Heart left ventricle (tissue), 16 donors: ENCODE measurements around the gene NFIX. TPM values are rescaled to one million over a fixed set of nuclear protein-coding genes. Genes with fewer than 3 reads are reported as not detected.

Experiments
- ATAC-seq, 4 donors: fragments of 200-7000 bp; cut with Tn5 transposase; one replicate each; pipeline ENCODE4 v1.9.1; 2020 to 2022; ENCODE audit warnings: moderate library complexity in 4 of 4, mild to moderate bottlenecking in 3 of 4, moderate number of reproducible peaks in 1 of 4
- DNase-seq, 5 donors: peaks; one replicate each; pipeline ENCODE4 v3.0.0-alpha.2; 2020
- H3K27ac ChIP-seq, 12 donors: fragments of 200-600 bp; sonication (generic) in 4 of 12; one replicate each; pipeline versions ENCODE4 v1.5.0 to v1.8.0; 2016 to 2022; ENCODE audit warnings: mild to moderate bottlenecking in 2 of 12
- H3K27me3 ChIP-seq, 9 donors: fragments of 200-600 bp; sonication (generic) in 2 of 9; one replicate each; pipeline versions ENCODE4 v1.5.1 to v1.8.0; 2016 to 2022; ENCODE audit warnings: mild to moderate bottlenecking in 3 of 9
- H3K36me3 ChIP-seq, 9 donors: fragments of 200-600 bp; sonication (generic) in 2 of 9; one replicate each; pipeline versions ENCODE4 v1.5.0 to v1.8.0; 2018 to 2022; ENCODE audit warnings: mild to moderate bottlenecking in 2 of 9
- H3K4me1 ChIP-seq, 12 donors: fragments of 200-600 bp; sonication (generic) in 4 of 12; one replicate each; pipeline versions ENCODE4 v1.5.0 to v1.8.0; 2016 to 2022; ENCODE audit warnings: mild to moderate bottlenecking in 3 of 12
- H3K4me3 ChIP-seq, 12 donors: fragments of 200-600 bp; sonication (generic) in 4 of 12; one replicate each; pipeline versions ENCODE4 v1.5.0 to v1.8.0; 2017 to 2022; ENCODE audit warnings: mild to moderate bottlenecking in 9 of 12, moderate library complexity in 4 of 12
- H3K9me3 ChIP-seq, 12 donors: fragments of 200-600 bp; sonication (generic) in 4 of 12; one replicate each; pipeline versions ENCODE4 v1.5.0 to v1.8.0; 2016 to 2022; ENCODE audit warnings: mild to moderate bottlenecking in 1 of 12
- CTCF ChIP-seq, 12 donors: fragments of 200-600 bp; sonication (generic) in 4 of 12; IDR thresholded peaks; one replicate each; pipeline versions ENCODE4 v1.5.0 to v1.8.0; 2018 to 2022; ENCODE audit warnings: antibody characterized with exemption in 12 of 12, mild to moderate bottlenecking in 5 of 12
- POLR2A ChIP-seq, 2 donors: fragments of 450-650 bp; IDR thresholded peaks; one replicate each; pipeline ENCODE4 v1.6.1; 2017; ENCODE audit warnings: antibody characterized with exemption in 2 of 2, mild to moderate bottlenecking in 2 of 2, moderate library complexity in 2 of 2
- WGBS, 4 donors: extraction: QIAGEN DNeasy Blood & Tissue Kit in 2 of 4; methylation state at CpG; one replicate each; pipeline versions ENCODE4 v1.1.5 to v1.1.7; 2013 to 2018; 5-methylcytosine and 5-hydroxymethylcytosine counted together
- intact Hi-C, 10 donors: fragments of 100-400 bp; cut with DNase I; formaldehyde crosslinking; loops; one replicate each; pipeline versions ENCODE4 v1.11.1 to v1.14.2; 2022
- polyA plus RNA-seq, 2 donors: library from polyadenylated mRNA; stranded (reverse); fragments of 200-250 nt; gene quantifications; one replicate each; pipeline ENCODE4 v1.2.3, GENCODE V29; 2013
- total RNA-seq, 9 donors: library from RNA; depleted of rRNA in 2 of 9; stranded (reverse); fragments of >200 nt in 2 of 9; fragmentation: NEBNext Ultra II Directional in 3 of 9; extraction: Animal tissue kit (Norgen Biotek cat#: 25700) in 3 of 9; gene quantifications; one replicate each; pipeline versions ENCODE4 v1.1.0 to v1.2.4, GENCODE V29; 2016 to 2023
- donor health status: ischemic (EF 13 %, LVEDD 7.1; RV severe dilation, severe dysfunction).
- donor health status: healthy with polysubstance abuse.
- donor health status: DM: no; HTN: yes; CAD: no.
- donor health status: DM: no; HTN: no; CAD: no.
- donor health status: ischemic (EF 25% LVEDD 6.9; RV normal size, moderate dysfunction).
- donor health status: ischemic (EF 25% LVEDD 5.7; RV mildly dilated, moderate dysfunction).
- donor health status: healthy.
- donor health status: DM: yes; HTN: yes; CAD: no.
- donor health status: ischemic (EF 35%, LVEDD 5.7; RV mildly dilated, moderate dysfunction).
- donor health status: nonischemic (EF 11% LVEDD 7.7; RV severe dilation, severe dysfunction).
- donor health status: DM: yes; HTN: yes; CAD: no.
- donor health status: PGD.
- donor health status: ischemic (EF 29% LVEDD 5.4; RV normal size, mild dysfunction).
- donor health status: nonischemic (EF 23%, LVEDD 6.1; RV moderate dilation, normal function).

The NFIX gene
- total and polyA plus RNA-seq, 11 donors, result 42.1 to 147 (median 107) TPM

- DNase-seq (peak in 1 of 5 donors; percentile 17), ATAC-seq (no peak)
- no peak for TF ChIP-seq POLR2A (IDR thresholded peaks at IDR 0.05)
- no peak for TF ChIP-seq CTCF (IDR thresholded peaks at IDR 0.05)
- H3K36me3 ChIP-seq, result peaks cover 0 to 7% (median 0%) of the 10 kb centered on the region in 9 donors
- 82 to 90% (median 84%) methylated on average over 13 of the region's 13 CpGs for WGBS, 4 donors
- H3K27ac ChIP-seq, result peak overlapping the region; percentile 6 to 89 (median 76)
- intact Hi-C loops, result loop anchor here in 1 of 10 donors (10.0 kb wide), 2 partner anchors 54 to 56 kb away; no protein-coding TSS in a partner anchor
- no peaks in the 10 kb centered on the region for H3K9me3 ChIP-seq
- H3K27me3 ChIP-seq, result no peaks in the 10 kb centered on the region
- no peak overlapping the region for H3K4me3 ChIP-seq
- peaks cover 17 to 99% (median 93%) of the 10 kb centered on the region in 12 donors for H3K4me1 ChIP-seq
Observed at GRCh38 chr19:13038306-13039210, 43.3 kb downstream of the NFIX start.

GRCh38 chr19:13039211-13039789 lies 44.0 kb downstream of the NFIX start:
- peak in 1 of 5 donors; percentile 66 for DNase-seq
- TF ChIP-seq CTCF (IDR thresholded peaks at IDR 0.05) (no peak), POLR2A (IDR thresholded peaks at IDR 0.05) (no peak)

GRCh38 chr19:13040232-13040947 lies 45.1 kb downstream of the NFIX start:
- H3K27me3 ChIP-seq, result no peaks in the 10 kb centered on the region
- H3K4me1 ChIP-seq, result peaks cover 24 to 99% (median 91%) of the 10 kb centered on the region in 12 donors
- WGBS, 4 donors, result 58 to 78% (median 68%) methylated on average over 15 of the region's 15 CpGs
- H3K36me3 ChIP-seq, result peaks cover 0 to 7% (median 0%) of the 10 kb centered on the region in 9 donors
- H3K4me3 ChIP-seq, result no peak overlapping the region
- no peaks in the 10 kb centered on the region for H3K9me3 ChIP-seq
- TF ChIP-seq POLR2A (IDR thresholded peaks at IDR 0.05) (no peak), CTCF (IDR thresholded peaks at IDR 0.05) (no peak)
- H3K27ac ChIP-seq, result peak overlapping the region in 11 of 12 donors; percentile 47 to 89 (median 79)
- intact Hi-C loops, result no loop called here
- DNase-seq (no peak), ATAC-seq (no peak)

More at GRCh38 chr19:13039211-13039789, 44.0 kb downstream of the NFIX start:
- ATAC-seq, result peak; percentile 4 to 26 (median 18)
- no peaks in the 10 kb centered on the region for H3K9me3 ChIP-seq
- H3K4me3 ChIP-seq, result no peak overlapping the region
- peak overlapping the region in 11 of 12 donors; percentile 32 to 89 (median 79) for H3K27ac ChIP-seq
- WGBS, 4 donors, result 70 to 78% (median 76%) methylated on average over 8 of the region's 8 CpGs
- H3K36me3 ChIP-seq, result peaks cover 0 to 7% (median 0%) of the 10 kb centered on the region in 9 donors
- peaks cover 17 to 99% (median 91%) of the 10 kb centered on the region in 12 donors for H3K4me1 ChIP-seq
- intact Hi-C loops, result loop anchor here in 1 of 10 donors (10.0 kb wide), 2 partner anchors 54 to 56 kb away; no protein-coding TSS in a partner anchor
- no peaks in the 10 kb centered on the region for H3K27me3 ChIP-seq
